GM23338 (cell line): ENCODE measurements around the gene MEPE.

Experiments used
- CREB1 ChIP-seq: fragments of 250-450 bp; sonication (Bioruptor Pico); IDR thresholded peaks from 2 replicates; pipeline ENCODE4 v1.5.0; 2020; ENCODE audit warnings: low read depth, mild to moderate bottlenecking, moderate library complexity
- EZH2 ChIP-seq: fragments of 200-600 bp; sonication (generic); IDR thresholded peaks from one replicate; pipeline ENCODE4 v1.8.0; 2017; ENCODE audit warnings: antibody characterized with exemption, mild to moderate bottlenecking, low read depth; ENCODE audit not compliant: unreplicated experiment
- EZH2phosphoT487 ChIP-seq: fragments of 200-600 bp; sonication (generic); IDR thresholded peaks from one replicate; pipeline ENCODE4 v1.8.1; 2018; ENCODE audit warnings: antibody characterized with exemption; ENCODE audit not compliant: unreplicated experiment
- JUNB ChIP-seq: IDR thresholded peaks from one replicate; pipeline ENCODE4 v1.6.1; 2016; ENCODE audit warnings: antibody characterized with exemption; ENCODE audit not compliant: unreplicated experiment
- POLR2AphosphoS5 ChIP-seq: IDR thresholded peaks from 2 replicates; pipeline ENCODE4 v1.6.1; 2016; ENCODE audit warnings: antibody characterized with exemption, low read depth
- TF ChIP-seq, protein P1 (sequence below), 2 experiments: fragments of 200-600 bp in 1 of 2; sonication (generic) in 1 of 2; conservative IDR thresholded peaks; 2 replicates each; pipeline versions ENCODE4 v1.5.1 to v1.6.1; 2016 to 2017; ENCODE audit warnings: antibody characterized with exemption in 2 of 2, low read depth in 2 of 2, mild to moderate bottlenecking in 2 of 2, moderate library complexity in 1 of 2
- TF ChIP-seq, protein P2 (sequence below): IDR thresholded peaks from one replicate; pipeline ENCODE4 v1.6.1; 2018; ENCODE audit warnings: antibody characterized with exemption; ENCODE audit not compliant: unreplicated experiment
- TF ChIP-seq, protein P3 (sequence below): IDR thresholded peaks from 2 replicates; pipeline ENCODE4 v1.6.1; 2016; ENCODE audit warnings: antibody characterized with exemption

DNA sequence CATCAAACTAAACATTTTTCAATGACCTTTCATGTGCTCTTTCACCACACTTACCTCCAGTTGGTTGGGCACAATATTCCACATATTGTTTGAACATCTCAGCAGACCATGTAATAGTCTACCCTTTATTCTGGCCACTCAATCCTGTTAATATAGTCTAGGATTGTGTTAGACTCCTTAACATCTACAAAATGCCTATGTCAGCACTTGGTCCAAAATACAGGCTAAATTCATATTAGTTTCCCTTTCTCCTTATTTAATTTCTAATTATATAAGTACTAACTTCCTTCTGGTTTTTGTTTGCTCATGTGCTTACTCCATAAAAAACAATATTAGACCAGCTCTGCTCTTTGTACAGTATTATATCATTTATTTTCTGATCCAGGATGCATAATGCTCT lies 21.1 kb downstream of the MEPE start:
- TF ChIP-seq, protein P1, sequence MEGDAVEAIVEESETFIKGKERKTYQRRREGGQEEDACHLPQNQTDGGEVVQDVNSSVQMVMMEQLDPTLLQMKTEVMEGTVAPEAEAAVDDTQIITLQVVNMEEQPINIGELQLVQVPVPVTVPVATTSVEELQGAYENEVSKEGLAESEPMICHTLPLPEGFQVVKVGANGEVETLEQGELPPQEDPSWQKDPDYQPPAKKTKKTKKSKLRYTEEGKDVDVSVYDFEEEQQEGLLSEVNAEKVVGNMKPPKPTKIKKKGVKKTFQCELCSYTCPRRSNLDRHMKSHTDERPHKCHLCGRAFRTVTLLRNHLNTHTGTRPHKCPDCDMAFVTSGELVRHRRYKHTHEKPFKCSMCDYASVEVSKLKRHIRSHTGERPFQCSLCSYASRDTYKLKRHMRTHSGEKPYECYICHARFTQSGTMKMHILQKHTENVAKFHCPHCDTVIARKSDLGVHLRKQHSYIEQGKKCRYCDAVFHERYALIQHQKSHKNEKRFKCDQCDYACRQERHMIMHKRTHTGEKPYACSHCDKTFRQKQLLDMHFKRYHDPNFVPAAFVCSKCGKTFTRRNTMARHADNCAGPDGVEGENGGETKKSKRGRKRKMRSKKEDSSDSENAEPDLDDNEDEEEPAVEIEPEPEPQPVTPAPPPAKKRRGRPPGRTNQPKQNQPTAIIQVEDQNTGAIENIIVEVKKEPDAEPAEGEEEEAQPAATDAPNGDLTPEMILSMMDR (conservative IDR thresholded peaks at IDR 0.05; ENCODE audit: low read depth in 2 of 2) = no peak
- TF ChIP-seq, protein P2, sequence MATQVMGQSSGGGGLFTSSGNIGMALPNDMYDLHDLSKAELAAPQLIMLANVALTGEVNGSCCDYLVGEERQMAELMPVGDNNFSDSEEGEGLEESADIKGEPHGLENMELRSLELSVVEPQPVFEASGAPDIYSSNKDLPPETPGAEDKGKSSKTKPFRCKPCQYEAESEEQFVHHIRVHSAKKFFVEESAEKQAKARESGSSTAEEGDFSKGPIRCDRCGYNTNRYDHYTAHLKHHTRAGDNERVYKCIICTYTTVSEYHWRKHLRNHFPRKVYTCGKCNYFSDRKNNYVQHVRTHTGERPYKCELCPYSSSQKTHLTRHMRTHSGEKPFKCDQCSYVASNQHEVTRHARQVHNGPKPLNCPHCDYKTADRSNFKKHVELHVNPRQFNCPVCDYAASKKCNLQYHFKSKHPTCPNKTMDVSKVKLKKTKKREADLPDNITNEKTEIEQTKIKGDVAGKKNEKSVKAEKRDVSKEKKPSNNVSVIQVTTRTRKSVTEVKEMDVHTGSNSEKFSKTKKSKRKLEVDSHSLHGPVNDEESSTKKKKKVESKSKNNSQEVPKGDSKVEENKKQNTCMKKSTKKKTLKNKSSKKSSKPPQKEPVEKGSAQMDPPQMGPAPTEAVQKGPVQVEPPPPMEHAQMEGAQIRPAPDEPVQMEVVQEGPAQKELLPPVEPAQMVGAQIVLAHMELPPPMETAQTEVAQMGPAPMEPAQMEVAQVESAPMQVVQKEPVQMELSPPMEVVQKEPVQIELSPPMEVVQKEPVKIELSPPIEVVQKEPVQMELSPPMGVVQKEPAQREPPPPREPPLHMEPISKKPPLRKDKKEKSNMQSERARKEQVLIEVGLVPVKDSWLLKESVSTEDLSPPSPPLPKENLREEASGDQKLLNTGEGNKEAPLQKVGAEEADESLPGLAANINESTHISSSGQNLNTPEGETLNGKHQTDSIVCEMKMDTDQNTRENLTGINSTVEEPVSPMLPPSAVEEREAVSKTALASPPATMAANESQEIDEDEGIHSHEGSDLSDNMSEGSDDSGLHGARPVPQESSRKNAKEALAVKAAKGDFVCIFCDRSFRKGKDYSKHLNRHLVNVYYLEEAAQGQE = no peak
- TF ChIP-seq EZH2phosphoT487 = no peak
- TF ChIP-seq POLR2AphosphoS5 = no peak
- TF ChIP-seq EZH2 = no peak
- TF ChIP-seq CREB1 (CRISPR knock-in tag) = no peak
- TF ChIP-seq JUNB = no peak
- TF ChIP-seq, protein P3, sequence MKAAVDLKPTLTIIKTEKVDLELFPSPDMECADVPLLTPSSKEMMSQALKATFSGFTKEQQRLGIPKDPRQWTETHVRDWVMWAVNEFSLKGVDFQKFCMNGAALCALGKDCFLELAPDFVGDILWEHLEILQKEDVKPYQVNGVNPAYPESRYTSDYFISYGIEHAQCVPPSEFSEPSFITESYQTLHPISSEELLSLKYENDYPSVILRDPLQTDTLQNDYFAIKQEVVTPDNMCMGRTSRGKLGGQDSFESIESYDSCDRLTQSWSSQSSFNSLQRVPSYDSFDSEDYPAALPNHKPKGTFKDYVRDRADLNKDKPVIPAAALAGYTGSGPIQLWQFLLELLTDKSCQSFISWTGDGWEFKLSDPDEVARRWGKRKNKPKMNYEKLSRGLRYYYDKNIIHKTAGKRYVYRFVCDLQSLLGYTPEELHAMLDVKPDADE = no peak
